Lung (tissue), 12 donors: Measurements from ENCODE around the gene GSTO2. TPM values are rescaled to one million over a fixed set of nuclear protein-coding genes. Genes with fewer than 3 reads are reported as not detected.

ENCODE experiments used
- ATAC-seq: fragments of 200-7000 bp; cut with Tn5 transposase; one replicate; pipeline ENCODE4 v1.9.1; 2020; ENCODE audit warnings: moderate number of reproducible peaks; ENCODE audit not compliant: insufficient read depth, low FRiP score
- DNase-seq, 3 donors: peaks; one replicate each; pipeline ENCODE4 v3.0.0-alpha.2; 2013 to 2017
- H3K27ac ChIP-seq, 2 donors: one replicate each; pipeline ENCODE4 v1.5.1; 2013; ENCODE audit warnings: mild to moderate bottlenecking in 2 of 2, moderate library complexity in 2 of 2, control low read depth in 1 of 2, inconsistent platforms in 1 of 2, low read depth in 1 of 2, low read length in 1 of 2
- H3K27me3 ChIP-seq, 3 donors: one replicate each; pipeline ENCODE4 v1.5.1; 2013; ENCODE audit warnings: low read length in 2 of 3; ENCODE audit not compliant: control insufficient read depth in 3 of 3, insufficient read depth in 3 of 3
- H3K36me3 ChIP-seq, 4 donors: one replicate each; pipeline ENCODE4 v1.5.1; 2013; ENCODE audit warnings: low read length in 4 of 4, mild to moderate bottlenecking in 1 of 4, moderate library complexity in 1 of 4; ENCODE audit not compliant: control insufficient read depth in 4 of 4, insufficient read depth in 4 of 4
- H3K4me1 ChIP-seq, 5 donors: one replicate each; pipeline ENCODE4 v1.5.1; 2013; ENCODE audit warnings: low read length in 5 of 5, mild to moderate bottlenecking in 2 of 5, moderate library complexity in 1 of 5; ENCODE audit not compliant: control insufficient read depth in 5 of 5, insufficient read depth in 5 of 5
- H3K4me3 ChIP-seq: one replicate; pipeline ENCODE4 v1.5.1; 2013; ENCODE audit warnings: mild to moderate bottlenecking, control low read depth, moderate library complexity
- H3K9ac ChIP-seq, 2 donors: one replicate each; pipeline ENCODE4 v1.5.1; 2013; ENCODE audit warnings: low read length in 2 of 2, control low read depth in 1 of 2; ENCODE audit not compliant: insufficient read depth in 1 of 2
- H3K9me3 ChIP-seq, 4 donors: one replicate each; pipeline ENCODE4 v1.5.1; 2013; ENCODE audit warnings: low read length in 3 of 4, mild to moderate bottlenecking in 1 of 4, moderate library complexity in 1 of 4; ENCODE audit not compliant: control insufficient read depth in 4 of 4, insufficient read depth in 3 of 4
- CTCF ChIP-seq: IDR thresholded peaks from 2 replicates; pipeline ENCODE4 v1.5.1; 2012; ENCODE audit warnings: mild to moderate bottlenecking; ENCODE audit errors: control extremely low read depth, extremely low read depth
- WGBS, 2 donors: extraction: QIAGEN DNeasy Blood & Tissue Kit; methylation state at CpG; one replicate each; pipeline ENCODE4 v1.1.7; 2013; 5-methylcytosine and 5-hydroxymethylcytosine counted together
- polyA plus RNA-seq, 2 donors: library from polyadenylated mRNA; stranded (reverse); fragments of 200-250 nt; gene quantifications; one replicate each; pipeline ENCODE4 v1.2.1, GENCODE V29; 2013
- total RNA-seq, 2 donors: library from RNA; depleted of rRNA in 1 of 2; stranded (reverse); fragments of >200 nt in 1 of 2; gene quantifications; one replicate each; pipeline ENCODE4 v1.2.1, GENCODE V29; 2014 to 2021
- donor health status: control.
- donor health status: control.
- donor health status: Bipolar disorder and iron deficiency.
- donor health status: healthy.
- donor health status: DM: yes; HTN: yes; CAD: no.

The GSTO2 gene
- total and polyA plus RNA-seq, 4 donors = 6.6 to 25.9 (median 12.1) TPM

GRCh38 chr10:104327745-104328645 is 59.0 kb downstream of the GSTO2 start:
- peaks cover 0 to 7% (median 0%) of the 10 kb centered on the region in 4 donors for H3K36me3 ChIP-seq
- no peak overlapping the region for H3K4me3 ChIP-seq
- TF ChIP-seq CTCF = no peak
- 20 to 35% methylated on average over 20 of the region's 20 CpGs for WGBS, 2 donors
- no peaks in the 10 kb centered on the region for H3K9me3 ChIP-seq
- DNase-seq (peak; percentile 69 to 86 (median 85)), ATAC-seq (no peak)
- peak overlapping the region; percentile 41 to 69 for H3K9ac ChIP-seq
- H3K4me1 ChIP-seq = peaks cover 47 to 79% (median 77%) of the 10 kb centered on the region in 5 donors
- peak overlapping the region; percentile 83 to 94 for H3K27ac ChIP-seq
- H3K27me3 ChIP-seq = no peaks in the 10 kb centered on the region

- peaks cover 47 to 81% (median 79%) of the 10 kb centered on the region in 5 donors for H3K4me1 ChIP-seq
- no peak for ATAC-seq
- no peak for DNase-seq
- H3K4me3 ChIP-seq = no peak overlapping the region
- no peak for TF ChIP-seq CTCF
- peaks cover 0 to 3% (median 0%) of the 10 kb centered on the region in 4 donors for H3K36me3 ChIP-seq
- H3K27me3 ChIP-seq = no peaks in the 10 kb centered on the region
- WGBS, 2 donors = 12 to 16% methylated on average over 3 of the region's 3 CpGs
- peak overlapping the region; percentile 41 to 67 for H3K9ac ChIP-seq
- H3K9me3 ChIP-seq = no peaks in the 10 kb centered on the region
- peak overlapping the region; percentile 83 to 94 for H3K27ac ChIP-seq
Observed at GRCh38 chr10:104328646-104328895, 59.6 kb downstream of the GSTO2 start.

GRCh38 chr10:104328896-104329710 is 60.1 kb downstream of the GSTO2 start:
- H3K27ac ChIP-seq = peak overlapping the region; percentile 83 to 94
- no peaks in the 10 kb centered on the region for H3K27me3 ChIP-seq
- H3K9me3 ChIP-seq = no peaks in the 10 kb centered on the region
- peak overlapping the region; percentile 41 to 67 for H3K9ac ChIP-seq
- peaks cover 0 to under 1% (median 0%) of the 10 kb centered on the region in 4 donors for H3K36me3 ChIP-seq
- ATAC-seq (peak; percentile 34), DNase-seq (peak; percentile 79 to 89 (median 85))
- H3K4me3 ChIP-seq = no peak overlapping the region
- no peak for TF ChIP-seq CTCF
- 16 to 21% methylated on average over 15 of the region's 15 CpGs for WGBS, 2 donors
- H3K4me1 ChIP-seq = peaks cover 47 to 81% (median 79%) of the 10 kb centered on the region in 5 donors
